IPS DF 19.7 (cell line): ENCODE measurements around the gene TMEM132C.

Experiments used
- DNase-seq: peaks from one replicate; pipeline ENCODE4 v3.0.0-alpha.2; 2013; ENCODE audit warnings: low read depth, low spot score

The TMEM132C gene

GRCh38 chr12:128705140-128705539 lies 438.2 kb downstream of the TMEM132C start:
- DNase-seq: no peak

- DNase-seq: no peak
These were observed 440.5 kb downstream of the TMEM132C start for GRCh38 chr12:128707488-128707887.

- DNase-seq: no peak
These were observed 441.8 kb downstream of the TMEM132C start for GRCh38 chr12:128708789-128709188.

- DNase-seq: no peak
These were observed 442.7 kb downstream of the TMEM132C start for GRCh38 chr12:128709660-128710059.

GRCh38 chr12:128711486-128711885 lies 444.5 kb downstream of the TMEM132C start:
- DNase-seq: no peak

GRCh38 chr12:128712622-128713021 lies 445.7 kb downstream of the TMEM132C start:
- no peak for DNase-seq

GRCh38 chr12:128715485-128715884 lies 448.5 kb downstream of the TMEM132C start:
- DNase-seq: no peak

GRCh38 chr12:128724468-128725046 lies 457.6 kb downstream of the TMEM132C start:
- DNase-seq: no peak

GRCh38 chr12:128726886-128727285 lies 459.9 kb downstream of the TMEM132C start:
- no peak for DNase-seq

- DNase-seq: no peak
These were observed 460.5 kb downstream of the TMEM132C start for GRCh38 chr12:128727461-128727860.

- DNase-seq: no peak
These were observed 461.0 kb downstream of the TMEM132C start for GRCh38 chr12:128727999-128728398.

GRCh38 chr12:128729628-128730121 lies 462.7 kb downstream of the TMEM132C start:
- no peak for DNase-seq

GRCh38 chr12:128734371-128734770 lies 467.4 kb downstream of the TMEM132C start:
- no peak for DNase-seq

- no peak for DNase-seq
These were observed 470.5 kb downstream of the TMEM132C start for GRCh38 chr12:128737292-128737966.

GRCh38 chr12:128743916-128744315 lies 476.9 kb downstream of the TMEM132C start:
- no peak for DNase-seq

GRCh38 chr12:128745772-128746689 lies 479.1 kb downstream of the TMEM132C start:
- no peak for DNase-seq

GRCh38 chr12:128747441-128747840 lies 480.5 kb downstream of the TMEM132C start:
- no peak for DNase-seq

GRCh38 chr12:128752386-128752785 lies 485.4 kb downstream of the TMEM132C start:
- no peak for DNase-seq

GRCh38 chr12:128753438-128753837 lies 486.5 kb downstream of the TMEM132C start:
- no peak for DNase-seq

GRCh38 chr12:128754275-128754674 lies 487.3 kb downstream of the TMEM132C start:
- DNase-seq: no peak

- no peak for DNase-seq
These were observed 488.6 kb downstream of the TMEM132C start for GRCh38 chr12:128755566-128755965.
